PC-9 (cell line): Measurements from ENCODE around the gene DLEC1.

Experiments
- CTCF ChIP-seq: fragments of 200-600 bp; sonication (generic); conservative IDR thresholded peaks from 2 replicates; pipeline ENCODE4 v1.6.1; 2017; ENCODE audit warnings: mixed run types, antibody characterized with exemption, mild to moderate bottlenecking, moderate library complexity
- EZH2 ChIP-seq: fragments of 200-600 bp; sonication (generic); IDR thresholded peaks from 2 replicates; pipeline ENCODE4 v1.8.0; 2017; ENCODE audit warnings: antibody characterized with exemption, low read depth

GRCh38 chr3:38124324-38125122 lies 85.5 kb downstream of the DLEC1 start:
- TF ChIP-seq CTCF (no peak), EZH2 (no peak)
